DND-41 (cell line): ENCODE data around the gene PGA3.

Source experiments
- ATAC-seq: fragments of 200-7000 bp; cut with Tn5 transposase; 3 replicates; pipeline ENCODE4 v1.9.1; 2021; ENCODE audit warnings: low read depth; ENCODE audit not compliant: insufficient read depth
- DNase-seq: peaks from one replicate; pipeline ENCODE4 v3.0.0-alpha.2; 2020
- H2AFZ ChIP-seq: 2 replicates; pipeline ENCODE4 v1.6.0; 2012; ENCODE audit warnings: low read depth, low read length
- H3K27ac ChIP-seq: 2 replicates; pipeline ENCODE4 v1.5.1; 2012; ENCODE audit warnings: low read length, inconsistent platforms
- H3K27me3 ChIP-seq: fragments of 200-600 bp; sonication (generic); 2 replicates; pipeline ENCODE4 v1.6.0; 2012; ENCODE audit warnings: low read length, mild to moderate bottlenecking, inconsistent platforms; ENCODE audit not compliant: insufficient read depth, poor library complexity
- H3K36me3 ChIP-seq: 2 replicates; pipeline ENCODE4 v1.5.1; 2012; ENCODE audit warnings: low read length, inconsistent platforms; ENCODE audit not compliant: insufficient read depth
- H3K4me1 ChIP-seq: 2 replicates; pipeline ENCODE4 v1.5.1; 2012; ENCODE audit warnings: mild to moderate bottlenecking, low read length; ENCODE audit not compliant: insufficient read depth
- H3K4me2 ChIP-seq: 2 replicates; pipeline ENCODE4 v1.6.0; 2012; ENCODE audit warnings: mild to moderate bottlenecking, moderate library complexity, low read length, inconsistent platforms; ENCODE audit not compliant: insufficient read depth
- H3K4me3 ChIP-seq, 2 experiments: fragments of 200-600 bp in 1 of 2; shearing (Covaris generic) in 1 of 2; 2 replicates each; pipeline ENCODE4 v1.5.1; 2012 to 2016; ENCODE audit warnings: inconsistent platforms in 2 of 2, low read length in 2 of 2, mild to moderate bottlenecking in 2 of 2, low read depth in 1 of 2, moderate library complexity in 1 of 2
- H3K79me2 ChIP-seq: 2 replicates; pipeline ENCODE4 v1.6.0; 2012; ENCODE audit warnings: low read length, inconsistent platforms; ENCODE audit not compliant: insufficient read depth
- H3K9ac ChIP-seq: 2 replicates; pipeline ENCODE4 v1.6.0; 2012; ENCODE audit warnings: low read depth, mild to moderate bottlenecking, inconsistent platforms, low read length, moderate library complexity
- H3K9me3 ChIP-seq: 2 replicates; pipeline ENCODE4 v1.5.1; 2012; ENCODE audit warnings: low read length, moderate library complexity, mild to moderate bottlenecking, inconsistent platforms; ENCODE audit not compliant: insufficient read depth, severe bottlenecking
- H4K20me1 ChIP-seq: 2 replicates; pipeline ENCODE4 v1.6.0; 2012; ENCODE audit warnings: low read length; ENCODE audit not compliant: insufficient read depth
- CTCF ChIP-seq: IDR thresholded peaks from 2 replicates; pipeline ENCODE4 v1.5.1; 2012; ENCODE audit warnings: borderline replicate concordance, low read length, moderate library complexity, mild to moderate bottlenecking; ENCODE audit not compliant: poor library complexity, severe bottlenecking; ENCODE audit errors: extremely low read depth
- EZH2 ChIP-seq: IDR thresholded peaks from 3 replicates; pipeline ENCODE4 v1.6.1; 2012; ENCODE audit warnings: borderline replicate concordance, low read depth, mild to moderate bottlenecking, moderate library complexity, low read length, inconsistent platforms; ENCODE audit not compliant: severe bottlenecking

The PGA3 gene

GRCh38 chr11:61259363-61259762 is 56.0 kb downstream of the PGA3 start:
- H3K9me3 ChIP-seq: no peaks in the 10 kb centered on the region
- no peak overlapping the region for H3K4me3 ChIP-seq
- H3K27me3 ChIP-seq: no peaks in the 10 kb centered on the region
- no peaks in the 10 kb centered on the region for H3K36me3 ChIP-seq
- ATAC-seq: no peak
- H4K20me1 ChIP-seq: no peaks in the 10 kb centered on the region
- no peaks in the 10 kb centered on the region for H3K79me2 ChIP-seq
- TF ChIP-seq EZH2 (no peak), CTCF (no peak)
- no peak overlapping the region for H3K27ac ChIP-seq
- no peak overlapping the region for H3K4me2 ChIP-seq
- no peaks in the 10 kb centered on the region for H3K4me1 ChIP-seq
- no peak for DNase-seq
- H2AFZ ChIP-seq: no peak overlapping the region
- H3K9ac ChIP-seq: no peak overlapping the region
